ENCODE data around the gene CHCHD3.

CHCHD3 gene

DNA sequence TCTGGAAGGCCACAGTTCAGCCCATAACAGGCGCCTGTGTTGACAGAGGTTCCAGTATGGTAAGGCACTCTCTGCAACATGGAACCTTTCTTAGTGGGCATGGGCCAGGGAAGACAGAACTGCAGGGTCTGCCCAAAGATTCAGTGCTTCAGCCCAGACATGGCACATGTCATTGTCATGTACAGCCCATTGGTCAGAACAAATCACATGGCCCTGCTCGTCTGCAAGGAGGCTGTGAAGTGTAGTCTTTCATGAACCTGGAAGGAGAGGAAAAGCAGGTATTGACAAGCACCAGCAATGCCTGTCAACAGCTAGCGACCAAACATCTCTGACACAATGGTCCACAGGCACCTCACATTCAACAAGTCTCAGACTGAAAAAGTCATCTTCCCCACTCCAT lies 30.4 kb upstream of the CHCHD3 start:
- H3K4me3 ChIP-seq (ENCODE audit: low read depth in 1 of 2, low read length in 1 of 2) = no peak overlapping the region
- H3K36me3 ChIP-seq = no peaks in the 10 kb centered on the region
- peaks cover 7% of the 10 kb centered on the region for H3K27me3 ChIP-seq
- no peaks in the 10 kb centered on the region for H3K4me1 ChIP-seq (ENCODE audit: control insufficient read depth in 1 of 2, insufficient read depth in 1 of 2, low read depth in 1 of 2, low read length in 1 of 2)
- no peak for TF ChIP-seq CTCF (IDR thresholded peaks at IDR 0.05)
- no peak overlapping the region for H3K27ac ChIP-seq
- H3K9me3 ChIP-seq = no peaks in the 10 kb centered on the region

DNA sequence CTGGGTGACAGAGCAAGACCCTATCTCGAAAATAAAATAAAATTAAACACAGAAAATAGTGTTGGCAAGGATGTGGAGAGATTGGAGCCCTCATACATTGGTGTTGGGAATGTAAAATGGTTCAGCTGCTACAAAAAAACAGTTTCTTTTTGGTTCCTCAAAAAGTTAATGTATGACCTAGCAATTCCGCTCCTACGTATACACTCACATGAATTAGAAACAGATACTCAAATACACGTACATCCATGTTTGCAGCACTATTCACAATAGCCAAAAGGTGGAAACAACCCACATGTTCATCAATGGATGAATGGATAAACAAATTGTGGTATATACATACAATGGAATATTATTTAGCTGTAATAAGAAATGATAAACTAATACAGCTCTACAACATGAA lies 28.4 kb upstream of the CHCHD3 start:
- Histone ChIP-seq H3K9me3 (no peaks in the 10 kb centered on the region), H3K36me3 (no peaks in the 10 kb centered on the region), H3K27me3 (peaks cover 13% of the 10 kb centered on the region), H3K27ac (no peak overlapping the region), H3K4me1 (ENCODE audit: control insufficient read depth in 1 of 2, insufficient read depth in 1 of 2, low read depth in 1 of 2, low read length in 1 of 2) (no peaks in the 10 kb centered on the region), H3K4me3 (ENCODE audit: low read depth in 1 of 2, low read length in 1 of 2) (no peak overlapping the region)
- TF ChIP-seq CTCF (IDR thresholded peaks at IDR 0.05) = no peak

DNA sequence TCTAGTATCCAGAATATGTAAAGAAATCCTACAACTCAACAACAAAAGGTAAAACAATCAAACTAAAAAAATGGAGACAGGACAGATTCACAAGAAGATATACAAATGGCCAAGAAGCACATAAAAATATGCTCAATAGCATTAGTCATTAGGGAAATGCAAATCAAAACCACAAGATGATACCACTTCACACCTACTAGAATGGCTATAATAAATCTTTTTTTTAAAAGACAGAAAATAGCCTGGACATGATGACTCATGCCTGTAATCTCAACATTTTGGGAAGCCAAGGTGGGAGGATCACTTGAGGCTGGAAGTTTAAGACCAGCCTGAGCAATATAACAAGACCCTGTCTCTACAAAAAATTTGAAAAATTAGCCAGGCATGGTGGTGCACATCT lies 27.9 kb upstream of the CHCHD3 start:
- Histone ChIP-seq H3K4me3 (ENCODE audit: low read depth in 1 of 2, low read length in 1 of 2) (no peak overlapping the region), H3K9me3 (no peaks in the 10 kb centered on the region), H3K4me1 (ENCODE audit: control insufficient read depth in 1 of 2, insufficient read depth in 1 of 2, low read depth in 1 of 2, low read length in 1 of 2) (no peaks in the 10 kb centered on the region), H3K27me3 (peaks cover 15% of the 10 kb centered on the region), H3K36me3 (no peaks in the 10 kb centered on the region), H3K27ac (no peak overlapping the region)
- no peak for TF ChIP-seq CTCF (IDR thresholded peaks at IDR 0.05)

GRCh38 chr7:133108023-133108422 lies 26.1 kb upstream of the CHCHD3 start:
- no peaks in the 10 kb centered on the region for H3K36me3 ChIP-seq
- H3K4me1 ChIP-seq (ENCODE audit: control insufficient read depth in 1 of 2, insufficient read depth in 1 of 2, low read depth in 1 of 2, low read length in 1 of 2) = no peaks in the 10 kb centered on the region
- no peak overlapping the region for H3K27ac ChIP-seq
- TF ChIP-seq CTCF (IDR thresholded peaks at IDR 0.05) = no peak
- peaks cover 17% of the 10 kb centered on the region for H3K27me3 ChIP-seq
- no peak overlapping the region for H3K4me3 ChIP-seq (ENCODE audit: low read depth in 1 of 2, low read length in 1 of 2)
- no peaks in the 10 kb centered on the region for H3K9me3 ChIP-seq

GRCh38 chr7:133102276-133103060 lies 20.6 kb upstream of the CHCHD3 start:
- TF ChIP-seq CTCF (IDR thresholded peaks at IDR 0.05) = no peak
- Histone ChIP-seq H3K9me3 (no peaks in the 10 kb centered on the region), H3K27me3 (peaks cover 17% of the 10 kb centered on the region)

More at GRCh38 chr7:133102276-133103060, 20.6 kb upstream of the CHCHD3 start:
- no peaks in the 10 kb centered on the region for H3K4me1 ChIP-seq (ENCODE audit: control insufficient read depth in 1 of 2, insufficient read depth in 1 of 2, low read depth in 1 of 2, low read length in 1 of 2)
- no peak overlapping the region for H3K27ac ChIP-seq
- no peak overlapping the region for H3K4me3 ChIP-seq (ENCODE audit: low read depth in 1 of 2, low read length in 1 of 2)
- H3K36me3 ChIP-seq = no peaks in the 10 kb centered on the region
